PC-3 (cell line): ENCODE results near the gene TARS1. TPM values are rescaled to one million over a fixed set of nuclear protein-coding genes. Genes with fewer than 3 reads are reported as not detected.
A peak's percentile ranks its signal among the peaks of the same experiment; 100 is the strongest.

Experiments used
- ATAC-seq: fragments of 200-7000 bp; cut with Tn5 transposase; 2 replicates; pipeline ENCODE4 v1.9.1; 2020; ENCODE audit warnings: mild to moderate bottlenecking, moderate library complexity
- BruUV-seq: library from RNA; stranded (reverse); fragments of 400-500 nt; replicated peaks from 2 replicates; lab custom pipeline; 2021; lab: Mats Ljungman, UMichigan
- CTCF ChIA-PET: fragments of 300-600 bp; sonication (Branson Sonifier 250); formaldehyde crosslinking; loops from one replicate; lab custom pipeline; 2022; ENCODE audit warnings: antibody characterized with exemption; lab: Charles Lee
- POLR2A ChIA-PET: fragments of 300-600 bp; sonication (Branson Sonifier 250); formaldehyde crosslinking; loops from one replicate; lab custom pipeline; 2022; ENCODE audit warnings: antibody characterized with exemption; ENCODE audit not compliant: unreplicated experiment; lab: Charles Lee
- DNase-seq: peaks from one replicate; pipeline ENCODE4 v3.0.0-alpha.2; 2015
- H2AFZ ChIP-seq: fragments of 300-600 bp; sonication (generic); 2 replicates; pipeline ENCODE4 v1.6.0; 2016; ENCODE audit warnings: antibody characterized with exemption, low read length
- H3F3A ChIP-seq: fragments of 300-600 bp; sonication (generic); one replicate; pipeline ENCODE4 v1.6.0; 2017; ENCODE audit warnings: antibody characterized with exemption, low read length, control low read depth, mild to moderate bottlenecking; ENCODE audit not compliant: unreplicated experiment
- H3K27ac ChIP-seq: fragments of 300-600 bp; sonication (generic); 2 replicates; pipeline ENCODE4 v1.5.1; 2016; ENCODE audit warnings: mild to moderate bottlenecking, low read length
- H3K27me3 ChIP-seq: fragments of 300-600 bp; sonication (generic); 2 replicates; pipeline ENCODE4 v1.6.1; 2016; ENCODE audit warnings: low read length, mixed read lengths
- H3K36me3 ChIP-seq: fragments of 300-600 bp; sonication (generic); 2 replicates; pipeline ENCODE4 v1.6.1; 2016; ENCODE audit warnings: low read depth, mixed run types, low read length, mixed read lengths
- H3K4me1 ChIP-seq: fragments of 300-600 bp; sonication (generic); 2 replicates; pipeline ENCODE4 v1.5.1; 2016; ENCODE audit warnings: low read length; ENCODE audit not compliant: insufficient read depth
- H3K4me2 ChIP-seq: fragments of 300-600 bp; sonication (generic); 2 replicates; pipeline ENCODE4 v1.6.0; 2016; ENCODE audit warnings: low read length
- H3K4me3 ChIP-seq: fragments of 300-600 bp; sonication (generic); 2 replicates; pipeline ENCODE4 v1.5.1; 2016; ENCODE audit warnings: mild to moderate bottlenecking, low read length, mixed read lengths
- H3K79me2 ChIP-seq: fragments of 300-600 bp; sonication (generic); 2 replicates; pipeline ENCODE4 v1.6.1; 2017; ENCODE audit warnings: low read length, mixed read lengths
- H3K9ac ChIP-seq: fragments of 300-600 bp; sonication (generic); 2 replicates; pipeline ENCODE4 v1.6.0; 2016; ENCODE audit warnings: mild to moderate bottlenecking, low read length
- H3K9me2 ChIP-seq: fragments of 300-600 bp; sonication (generic); replicated peaks from 2 replicates; pipeline ENCODE4 v1.6.1; 2016; ENCODE audit warnings: mixed run types, low read length, mixed read lengths
- H3K9me3 ChIP-seq: fragments of 300-600 bp; sonication (generic); 2 replicates; pipeline ENCODE4 v1.6.1; 2016; ENCODE audit warnings: low read length, mixed read lengths
- H4K20me1 ChIP-seq: fragments of 300-600 bp; sonication (generic); 2 replicates; pipeline ENCODE4 v1.6.1; 2016; ENCODE audit warnings: low read length, mixed read lengths
- EZH2 ChIP-seq: fragments of 300-600 bp; sonication (generic); IDR thresholded peaks from one replicate; pipeline ENCODE4 v1.6.1; 2017; ENCODE audit warnings: antibody characterized with exemption, mild to moderate bottlenecking, low read length; ENCODE audit not compliant: unreplicated experiment
- EZH2phosphoT487 ChIP-seq: fragments of 300-600 bp; sonication (generic); IDR thresholded peaks from 2 replicates; pipeline ENCODE4 v1.6.1; 2018; ENCODE audit warnings: mild to moderate bottlenecking, antibody characterized with exemption, low read length, borderline replicate concordance
- intact Hi-C: fragments of 100-400 bp; cut with micrococcal nuclease; formaldehyde crosslinking; loops from 2 replicates; pipeline ENCODE4 v1.9.0; 2023
- total RNA-seq: library from RNA; depleted of rRNA; stranded (reverse); fragments of >200 nt; gene quantifications from 2 replicates; pipeline ENCODE4 v1.2.3, GENCODE V29; 2014
- TF ChIP-seq, protein P1 (sequence below): fragments of 300-600 bp; sonication (generic); conservative IDR thresholded peaks from 2 replicates; pipeline ENCODE4 v1.5.1; 2017; ENCODE audit warnings: antibody characterized with exemption, low read depth, mild to moderate bottlenecking, low read length

The TARS1 gene
- total RNA-seq, 1 experiment from 2014 or later = 221 TPM

DNA sequence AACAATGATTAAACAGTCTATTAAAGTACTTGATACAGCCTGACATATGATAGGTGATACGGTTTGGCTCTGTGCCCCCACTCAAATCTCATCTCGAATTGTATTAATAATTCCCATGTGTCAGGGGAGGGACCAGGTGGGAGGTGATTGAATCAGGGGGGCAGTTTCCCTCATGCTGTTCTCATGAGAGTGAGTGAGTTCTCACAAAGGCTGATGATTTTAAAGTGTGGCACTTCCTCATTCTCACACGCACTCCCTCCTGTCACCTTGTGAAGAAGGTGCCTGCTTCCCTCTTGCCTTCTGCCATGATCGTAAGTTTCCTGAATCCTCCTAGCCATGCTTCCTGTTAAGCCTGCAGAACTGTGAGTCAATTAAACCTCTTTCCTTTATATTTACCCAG, 40.1 kb upstream of the TARS1 start:
- DNase-seq (peak; percentile 9), ATAC-seq (no peak)
- intact Hi-C loops = loop anchor here (5.0 kb wide), 1 partner anchor 98 kb away; no protein-coding TSS in a partner anchor
- Histone ChIP-seq H3K27me3 (no peaks in the 10 kb centered on the region), H3K36me3 (no peaks in the 10 kb centered on the region), H3K79me2 (no peaks in the 10 kb centered on the region), H2AFZ (0 out of 2 replicates have a peak overlapping the region, but pooled peaks have one; percentile 26), H3K9me2 (no peaks in the 10 kb centered on the region), H3K27ac (peak overlapping the region; percentile 77), H3K4me2 (no peak overlapping the region), H3K4me3 (no peak overlapping the region), H3K9ac (no peak overlapping the region), H3K9me3 (no peaks in the 10 kb centered on the region), H4K20me1 (no peaks in the 10 kb centered on the region), H3K4me1 (peaks cover 33% of the 10 kb centered on the region), H3F3A (peaks cover 5% of the 10 kb centered on the region)
- BruUV-seq = no TSS peak
- CTCF ChIA-PET = interaction anchor here (0.5 kb wide), 1 partner anchor 101 kb away, joined by 4 read pairs; no protein-coding TSS in a partner anchor
- TF ChIP-seq, protein P1, sequence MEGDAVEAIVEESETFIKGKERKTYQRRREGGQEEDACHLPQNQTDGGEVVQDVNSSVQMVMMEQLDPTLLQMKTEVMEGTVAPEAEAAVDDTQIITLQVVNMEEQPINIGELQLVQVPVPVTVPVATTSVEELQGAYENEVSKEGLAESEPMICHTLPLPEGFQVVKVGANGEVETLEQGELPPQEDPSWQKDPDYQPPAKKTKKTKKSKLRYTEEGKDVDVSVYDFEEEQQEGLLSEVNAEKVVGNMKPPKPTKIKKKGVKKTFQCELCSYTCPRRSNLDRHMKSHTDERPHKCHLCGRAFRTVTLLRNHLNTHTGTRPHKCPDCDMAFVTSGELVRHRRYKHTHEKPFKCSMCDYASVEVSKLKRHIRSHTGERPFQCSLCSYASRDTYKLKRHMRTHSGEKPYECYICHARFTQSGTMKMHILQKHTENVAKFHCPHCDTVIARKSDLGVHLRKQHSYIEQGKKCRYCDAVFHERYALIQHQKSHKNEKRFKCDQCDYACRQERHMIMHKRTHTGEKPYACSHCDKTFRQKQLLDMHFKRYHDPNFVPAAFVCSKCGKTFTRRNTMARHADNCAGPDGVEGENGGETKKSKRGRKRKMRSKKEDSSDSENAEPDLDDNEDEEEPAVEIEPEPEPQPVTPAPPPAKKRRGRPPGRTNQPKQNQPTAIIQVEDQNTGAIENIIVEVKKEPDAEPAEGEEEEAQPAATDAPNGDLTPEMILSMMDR = no peak
- TF ChIP-seq EZH2 (no peak), EZH2phosphoT487 (no peak)
- POLR2A ChIA-PET = no interaction called here

DNA sequence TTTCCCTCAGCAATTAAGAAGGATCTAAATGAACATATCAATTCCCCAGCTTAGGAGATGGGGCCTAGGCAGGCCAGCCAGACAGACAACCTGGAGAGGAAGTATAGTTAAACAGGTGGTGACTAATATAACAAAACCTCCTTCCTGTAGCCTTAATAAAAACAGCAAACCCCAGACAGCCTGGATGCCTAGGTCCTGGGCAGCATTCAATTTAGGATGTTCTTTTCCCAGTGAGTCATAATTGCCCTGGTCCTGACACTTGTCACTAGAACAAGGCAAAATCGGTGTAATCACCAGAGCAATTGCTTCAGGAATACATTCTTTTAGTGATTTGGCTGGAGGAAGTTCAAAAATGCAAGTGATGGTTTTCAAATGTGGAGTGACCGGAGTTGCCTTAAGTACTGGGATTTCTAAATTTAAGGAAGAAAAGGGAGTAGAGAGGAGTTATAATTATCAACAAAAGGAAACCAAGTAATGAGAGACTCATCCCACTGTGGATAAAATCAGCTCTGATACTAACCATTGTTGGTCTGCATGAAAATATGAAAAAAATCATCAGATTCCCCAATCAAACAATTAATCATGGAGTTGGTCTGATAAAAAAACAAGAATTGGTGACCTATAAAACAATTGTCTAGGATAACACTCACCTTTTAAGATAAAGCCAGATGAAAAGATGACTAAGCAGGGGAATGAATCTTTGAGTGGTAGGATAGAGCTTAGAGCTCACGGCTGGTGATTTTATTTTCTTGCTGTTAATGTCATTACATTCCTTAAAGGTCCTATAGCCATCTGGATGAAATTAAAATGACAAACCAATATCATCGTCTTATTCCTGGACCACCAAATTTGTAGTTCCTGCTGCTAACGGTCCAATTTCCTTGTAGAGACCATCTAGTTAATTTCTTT, 39.0 kb upstream of the TARS1 start:
- Histone ChIP-seq H3K27me3 (no peaks in the 10 kb centered on the region), H3F3A (peaks cover 5% of the 10 kb centered on the region), H3K79me2 (no peaks in the 10 kb centered on the region), H3K4me2 (peak overlapping the region; percentile 66), H3K4me1 (peaks cover 33% of the 10 kb centered on the region), H3K9me2 (no peaks in the 10 kb centered on the region), H3K9me3 (no peaks in the 10 kb centered on the region), H3K27ac (peak overlapping the region; percentile 77), H4K20me1 (no peaks in the 10 kb centered on the region), H3K9ac (peak overlapping the region; percentile 9; the same call in 1 of the 2 replicates), H2AFZ (no peak overlapping the region), H3K4me3 (peak overlapping the region; percentile 22; the same call in 1 of the 2 replicates), H3K36me3 (no peaks in the 10 kb centered on the region)
- ChIA-PET CTCF (interaction anchor here (0.5 kb wide), 1 partner anchor 102 kb away, joined by 4 read pairs; no protein-coding TSS in a partner anchor), POLR2A (interaction anchor here (0.7 kb wide), 1 partner anchor 9 kb away, joined by 4 read pairs; no protein-coding TSS in a partner anchor)
- intact Hi-C loops = loop anchor here (5.0 kb wide), 1 partner anchor 99 kb away; no protein-coding TSS in a partner anchor
- DNase-seq = peak; percentile 90
- ATAC-seq = peak; percentile 97
- TF ChIP-seq, protein P1 = no peak
- TF ChIP-seq EZH2 (no peak), EZH2phosphoT487 (no peak)
- BruUV-seq = no TSS peak
